A549 (cell line): ENCODE measurements around the gene OAS3. TPM values are rescaled to one million over a fixed set of nuclear protein-coding genes. Genes with fewer than 3 reads are reported as not detected.
A peak's percentile ranks its signal among the peaks of the same experiment; 100 is the strongest.

ENCODE experiments used
- ATAC-seq, 2 experiments: fragments of 200-7000 bp in 1 of 2; fragments of >200 bp in 1 of 2; cut with Nextera tagmentation in 1 of 2; cut with Tn5 transposase in 1 of 2; 3 replicates each; pipeline versions ENCODE4 v1.8.0 to v1.9.1; 2018 to 2020; ENCODE audit warnings: mild to moderate bottlenecking in 1 of 2, moderate library complexity in 1 of 2
- CTCF ChIA-PET: fragments of 300-600 bp; sonication (Branson Sonifier 250); formaldehyde crosslinking; extraction: SDS; loops from one replicate; lab custom pipeline; 2021; ENCODE audit warnings: antibody characterized with exemption, inconsistent platforms; lab: Yijun Ruan, JAX
- POLR2A ChIA-PET: fragments of 350-600 bp; formaldehyde crosslinking; extraction: SDS; loops from one replicate; lab custom pipeline; 2021; ENCODE audit warnings: antibody characterized with exemption, inconsistent platforms; lab: Yijun Ruan, JAX
- DNase-seq, 2 experiments: peaks; one replicate each; pipeline versions ENCODE4 v3.0.0 to v3.0.0-alpha.2; 2011 to 2016; ENCODE audit warnings: low read depth in 1 of 2, low spot score in 1 of 2
- FAIRE-seq: peaks from 2 replicates; lab custom pipeline; 2011; peaks lifted over from hg19 to GRCh38; lab: Jason Lieb, UNC
- H3K27ac ChIP-seq, 2 experiments: fragments of >200 bp; sonication (Bioruptor Twin); formaldehyde crosslinking; 3 replicates each; pipeline ENCODE4 v1.5.1; 2016 to 2017
- H3K4me1 ChIP-seq: fragments of >200 bp; sonication (Bioruptor Twin); formaldehyde crosslinking; 3 replicates; pipeline ENCODE4 v1.6.1; 2016
- H3K4me2 ChIP-seq: fragments of >200 bp; sonication (Bioruptor Twin); formaldehyde crosslinking; 3 replicates; pipeline ENCODE4 v1.6.1; 2016
- H3K4me3 ChIP-seq: fragments of >200 bp; sonication (Bioruptor Twin); formaldehyde crosslinking; 3 replicates; pipeline ENCODE4 v1.5.1; 2016
- H3K9me3 ChIP-seq: fragments of >200 bp; sonication (Bioruptor Twin); formaldehyde crosslinking; 3 replicates; pipeline ENCODE4 v1.6.1; 2016
- BHLHE40 ChIP-seq: IDR thresholded peaks from 2 replicates; pipeline ENCODE4 v1.6.1; 2012; ENCODE audit warnings: low read depth, low read length, inconsistent platforms
- CBX8 ChIP-seq: fragments of 200-600 bp; sonication (generic); IDR thresholded peaks from 2 replicates; pipeline ENCODE4 v1.6.1; 2016
- EHF ChIP-seq: fragments of 250-450 bp; sonication (Bioruptor Pico); IDR thresholded peaks from 2 replicates; pipeline ENCODE4 v1.5.0; 2020; ENCODE audit warnings: mild to moderate bottlenecking
- FOSB ChIP-seq: fragments of 250-450 bp; sonication (Bioruptor Pico); IDR thresholded peaks from 2 replicates; pipeline ENCODE4 v1.5.0; 2020; ENCODE audit warnings: mild to moderate bottlenecking, moderate library complexity
- FOSL2 ChIP-seq, 2 experiments: fragments of 450-650 bp in 1 of 2; fragments of >200 bp in 1 of 2; sonication (Bioruptor Twin) in 1 of 2; formaldehyde crosslinking; IDR thresholded peaks; 2 replicates each; pipeline versions ENCODE4 v1.5.0 to v1.6.1; 2016 to 2020; ENCODE audit warnings: mild to moderate bottlenecking in 1 of 2, moderate library complexity in 1 of 2
- HDAC2 ChIP-seq: fragments of 200-600 bp; sonication (generic); IDR thresholded peaks from 2 replicates; pipeline ENCODE4 v1.6.1; 2016
- KDM1A ChIP-seq: fragments of 200-600 bp; sonication (generic); IDR thresholded peaks from 2 replicates; pipeline ENCODE4 v1.6.1; 2016; ENCODE audit warnings: low read depth, mild to moderate bottlenecking
- RNF2 ChIP-seq: fragments of 200-600 bp; sonication (generic); IDR thresholded peaks from 2 replicates; pipeline ENCODE4 v1.6.1; 2016; ENCODE audit warnings: low read depth, mild to moderate bottlenecking, antibody characterized with exemption, moderate library complexity, borderline replicate concordance
- SMC3 ChIP-seq: fragments of >200 bp; sonication (Bioruptor Twin); formaldehyde crosslinking; IDR thresholded peaks from 3 replicates; pipeline ENCODE4 v1.6.1; 2018; ENCODE audit warnings: inconsistent platforms
- ZSCAN20 ChIP-seq: fragments of 250-450 bp; sonication (Bioruptor Pico); IDR thresholded peaks from 2 replicates; pipeline ENCODE4 v1.8.0; 2022; ENCODE audit warnings: mild to moderate bottlenecking, moderate library complexity
- WGBS: methylation state at CpG from one replicate; pipeline ENCODE4 v1.1.6; 2017; ENCODE audit errors: missing lambda C conversion rate; 5-methylcytosine and 5-hydroxymethylcytosine counted together
- polyA plus RNA-seq, 4 experiments: library from polyadenylated mRNA; depleted of rRNA in 3 of 4; stranded (reverse); fragments of >200 nt; fragmentation: RNase III in 1 of 4; extraction: RNeasy Plus Mini Kit Qiagen cat#74134 plus additional on column Dnase treatment in 1 of 4; gene quantifications; 2 replicates in 3 of 4; 3 replicates in 1 of 4; pipeline ENCODE4 v1.2.3, GENCODE V29; 2011 to 2017
- TF ChIP-seq, protein P1 (sequence below): fragments of >200 bp; sonication (Bioruptor Twin); formaldehyde crosslinking; IDR thresholded peaks from 3 replicates; pipeline ENCODE4 v1.6.1; 2016
- TF ChIP-seq, protein P2 (sequence below): fragments of 250-450 bp; sonication (Bioruptor Pico); IDR thresholded peaks from 2 replicates; pipeline ENCODE4 v1.5.0; 2020; ENCODE audit warnings: low read depth, mild to moderate bottlenecking, moderate library complexity
- TF ChIP-seq, protein P3 (sequence below): fragments of >200 bp; sonication (Bioruptor Twin); formaldehyde crosslinking; IDR thresholded peaks from 3 replicates; pipeline ENCODE4 v1.5.1; 2016

The OAS3 gene
- polyA plus RNA-seq, 2 of the 4 experiments (the other 2 are of a cell fraction), result 22.7 to 36.7 TPM

DNA sequence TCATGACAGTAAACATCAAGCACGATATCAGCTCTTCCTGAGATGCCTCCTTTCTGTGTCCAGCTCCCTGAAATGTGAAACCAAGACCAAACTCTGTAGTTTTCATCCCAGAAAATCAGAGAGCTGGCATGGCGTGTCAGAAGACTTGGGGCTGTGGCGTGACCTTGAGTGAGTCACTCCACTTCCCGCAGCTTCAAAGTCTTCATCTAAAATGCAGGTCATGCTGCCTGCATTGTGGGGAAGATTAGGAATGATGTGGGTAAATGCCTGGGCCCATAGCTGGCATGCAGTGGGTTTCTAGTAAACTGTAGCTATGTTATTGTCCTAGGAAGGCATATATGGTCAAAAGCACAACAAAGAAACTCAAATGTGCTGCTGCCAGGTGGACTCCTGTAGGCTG, 68.9 kb downstream of the OAS3 start:
- POLR2A ChIA-PET, result no interaction called here
- Histone ChIP-seq H3K4me2 (peak overlapping the region; percentile 4; the same call in 1 of the 3 replicates), H3K4me3 (no peak overlapping the region), H3K9me3 (peaks cover 12% of the 10 kb centered on the region; the same call in 2 of the 3 replicates), H3K4me1 (peaks cover 10% of the 10 kb centered on the region; the same call in 1 of the 3 replicates), H3K27ac (no peak overlapping the region)
- FAIRE-seq (no peak), DNase-seq (peak in 1 of 2 experiments; percentile 24), ATAC-seq (peak; percentile 37 to 39; a peak in 4 of 6 replicates)
- WGBS, result 5% methylated on average over 4 of the region's 4 CpGs
- CTCF ChIA-PET, result interaction anchor here (1.1 to 2.0 kb wide), 9 partner anchors 9 to 167 kb away, joined by 3 to 10 read pairs (median 5); no protein-coding TSS in a partner anchor
- TF ChIP-seq EHF (no peak), FOSL2 (IDR thresholded peaks at IDR 0.05) (no peak), FOSL2 (CRISPR knock-in tag; IDR thresholded peaks at IDR 0.05) (no peak), CBX8 (no peak), BHLHE40 (no peak), FOSB (CRISPR knock-in tag) (no peak), SMC3 (no peak), HDAC2 (no peak)
- TF ChIP-seq, protein P1, sequence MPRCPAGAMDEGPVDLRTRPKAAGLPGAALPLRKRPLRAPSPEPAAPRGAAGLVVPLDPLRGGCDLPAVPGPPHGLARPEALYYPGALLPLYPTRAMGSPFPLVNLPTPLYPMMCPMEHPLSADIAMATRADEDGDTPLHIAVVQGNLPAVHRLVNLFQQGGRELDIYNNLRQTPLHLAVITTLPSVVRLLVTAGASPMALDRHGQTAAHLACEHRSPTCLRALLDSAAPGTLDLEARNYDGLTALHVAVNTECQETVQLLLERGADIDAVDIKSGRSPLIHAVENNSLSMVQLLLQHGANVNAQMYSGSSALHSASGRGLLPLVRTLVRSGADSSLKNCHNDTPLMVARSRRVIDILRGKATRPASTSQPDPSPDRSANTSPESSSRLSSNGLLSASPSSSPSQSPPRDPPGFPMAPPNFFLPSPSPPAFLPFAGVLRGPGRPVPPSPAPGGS, result no peak
- TF ChIP-seq, protein P2, sequence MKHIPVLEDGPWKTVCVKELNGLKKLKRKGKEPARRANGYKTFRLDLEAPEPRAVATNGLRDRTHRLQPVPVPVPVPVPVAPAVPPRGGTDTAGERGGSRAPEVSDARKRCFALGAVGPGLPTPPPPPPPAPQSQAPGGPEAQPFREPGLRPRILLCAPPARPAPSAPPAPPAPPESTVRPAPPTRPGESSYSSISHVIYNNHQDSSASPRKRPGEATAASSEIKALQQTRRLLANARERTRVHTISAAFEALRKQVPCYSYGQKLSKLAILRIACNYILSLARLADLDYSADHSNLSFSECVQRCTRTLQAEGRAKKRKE (CRISPR knock-in tag), result no peak

DNA sequence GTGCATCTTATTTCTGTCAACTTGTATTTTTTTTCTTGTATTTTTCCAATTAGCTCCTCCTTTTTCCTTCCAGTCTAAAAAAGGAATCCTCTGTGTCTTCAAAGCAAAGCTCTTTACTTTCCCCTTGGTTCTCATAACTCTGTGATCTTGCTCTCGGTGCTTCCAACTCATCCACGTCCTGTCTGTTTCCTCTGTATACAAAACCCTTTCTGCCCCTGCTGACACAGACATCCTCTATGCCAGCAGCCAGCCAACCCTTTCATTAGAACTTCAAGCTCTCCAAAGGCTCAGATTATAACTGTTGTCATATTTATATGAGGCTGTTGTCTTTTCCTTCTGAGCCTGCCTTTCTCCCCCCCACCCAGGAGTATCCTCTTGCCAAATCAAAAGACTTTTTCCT, 72.4 kb downstream of the OAS3 start:
- peaks cover 13% of the 10 kb centered on the region; the same call in 2 of the 3 replicates for H3K9me3 ChIP-seq
- no peak for FAIRE-seq
- WGBS, result 8% methylated on average over 2 of the region's 2 CpGs
- TF ChIP-seq RNF2, result no peak
- TF ChIP-seq, all 56 proteins: peak for 0
- ATAC-seq (no peak), DNase-seq (no peak)
- peaks cover 7% of the 10 kb centered on the region; the same call in 1 of the 3 replicates for H3K4me1 ChIP-seq
- CTCF ChIA-PET, result interaction anchor here (0.6 to 3.5 kb wide), 5 partner anchors 11 to 348 kb away, joined by 4 to 12 read pairs (median 4); no protein-coding TSS in a partner anchor
- H3K27ac ChIP-seq, result no peak overlapping the region
- POLR2A ChIA-PET, result no interaction called here
- no peak overlapping the region for H3K4me3 ChIP-seq
- H3K4me2 ChIP-seq, result no peak overlapping the region

DNA sequence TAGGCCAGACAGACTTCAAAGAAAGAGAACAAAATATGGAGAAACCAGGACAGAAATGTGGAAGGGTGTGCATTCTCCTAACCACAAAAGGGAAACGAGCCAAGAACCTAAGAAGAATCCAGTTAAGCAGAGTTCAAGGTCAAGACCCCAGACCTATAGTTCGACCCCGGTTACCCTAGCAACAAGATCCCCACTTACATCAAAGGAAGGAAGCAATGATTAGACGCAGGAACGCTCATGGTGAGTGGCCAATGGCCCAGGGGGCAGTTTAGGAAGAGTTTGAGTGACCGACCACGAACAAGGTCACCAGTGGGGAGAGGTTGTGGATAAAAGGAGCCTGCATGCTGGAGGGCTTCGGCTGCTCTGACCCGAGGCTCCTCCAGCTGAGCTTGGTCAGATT, 76.3 kb downstream of the OAS3 start:
- ATAC-seq, result no peak
- Histone ChIP-seq H3K4me1 (no peaks in the 10 kb centered on the region), H3K4me3 (no peak overlapping the region), H3K9me3 (peaks cover 13% of the 10 kb centered on the region; the same call in 2 of the 3 replicates), H3K4me2 (no peak overlapping the region), H3K27ac (no peak overlapping the region)
- DNase-seq, result no peak
- CTCF ChIA-PET, result interaction anchor here (1.0 kb wide), 1 partner anchor 16 kb away, joined by 3 read pairs; no protein-coding TSS in a partner anchor
- TF ChIP-seq ZSCAN20 (CRISPR knock-in tag), result no peak
- no peak for TF ChIP-seq KDM1A
- TF ChIP-seq FOSB (CRISPR knock-in tag), result no peak
- POLR2A ChIA-PET, result no interaction called here
- WGBS, result 27% methylated on average over 9 of the region's 9 CpGs
- FAIRE-seq, result no peak

DNA sequence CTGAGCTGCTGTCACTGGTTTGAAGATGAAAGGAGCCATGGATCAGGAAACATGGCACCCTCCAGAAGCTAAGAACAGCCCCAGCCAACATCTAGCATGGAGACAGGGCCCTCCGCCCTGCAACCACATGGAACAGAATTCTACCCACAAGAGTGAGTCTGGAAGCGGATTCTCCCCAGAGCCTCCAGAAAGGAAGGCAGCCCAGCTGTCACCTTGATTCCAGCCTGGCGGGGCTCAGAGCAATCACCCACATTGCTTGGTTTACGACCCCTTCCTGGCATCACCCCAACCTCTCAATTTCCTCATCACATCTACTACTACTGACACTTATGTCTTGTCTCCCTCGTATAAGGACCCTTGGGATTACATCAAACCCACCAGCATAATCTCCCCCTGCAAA, 78.5 kb downstream of the OAS3 start:
- ATAC-seq (no peak), FAIRE-seq (no peak), DNase-seq (no peak)
- TF ChIP-seq, protein P3, sequence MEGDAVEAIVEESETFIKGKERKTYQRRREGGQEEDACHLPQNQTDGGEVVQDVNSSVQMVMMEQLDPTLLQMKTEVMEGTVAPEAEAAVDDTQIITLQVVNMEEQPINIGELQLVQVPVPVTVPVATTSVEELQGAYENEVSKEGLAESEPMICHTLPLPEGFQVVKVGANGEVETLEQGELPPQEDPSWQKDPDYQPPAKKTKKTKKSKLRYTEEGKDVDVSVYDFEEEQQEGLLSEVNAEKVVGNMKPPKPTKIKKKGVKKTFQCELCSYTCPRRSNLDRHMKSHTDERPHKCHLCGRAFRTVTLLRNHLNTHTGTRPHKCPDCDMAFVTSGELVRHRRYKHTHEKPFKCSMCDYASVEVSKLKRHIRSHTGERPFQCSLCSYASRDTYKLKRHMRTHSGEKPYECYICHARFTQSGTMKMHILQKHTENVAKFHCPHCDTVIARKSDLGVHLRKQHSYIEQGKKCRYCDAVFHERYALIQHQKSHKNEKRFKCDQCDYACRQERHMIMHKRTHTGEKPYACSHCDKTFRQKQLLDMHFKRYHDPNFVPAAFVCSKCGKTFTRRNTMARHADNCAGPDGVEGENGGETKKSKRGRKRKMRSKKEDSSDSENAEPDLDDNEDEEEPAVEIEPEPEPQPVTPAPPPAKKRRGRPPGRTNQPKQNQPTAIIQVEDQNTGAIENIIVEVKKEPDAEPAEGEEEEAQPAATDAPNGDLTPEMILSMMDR, result no peak
- TF ChIP-seq SMC3 (no peak), FOSL2 (IDR thresholded peaks at IDR 0.05) (no peak), FOSL2 (CRISPR knock-in tag; IDR thresholded peaks at IDR 0.05) (no peak)
- TF ChIP-seq, protein P1, result no peak
- H3K27ac ChIP-seq, result no peak overlapping the region
- H3K4me3 ChIP-seq, result no peak overlapping the region
- no peak overlapping the region for H3K4me2 ChIP-seq
- CTCF ChIA-PET, result interaction anchor here (1.4 to 2.0 kb wide), 4 partner anchors 9 to 32 kb away, joined by 4 to 8 read pairs (median 6); no protein-coding TSS in a partner anchor
- POLR2A ChIA-PET, result no interaction called here
- H3K4me1 ChIP-seq, result no peaks in the 10 kb centered on the region
- 57% methylated on average over 5 of the region's 5 CpGs for WGBS
- peaks cover 5% of the 10 kb centered on the region; the same call in 1 of the 3 replicates for H3K9me3 ChIP-seq
